Lower lobe of right lung (tissue), 2 donors: Measurements from ENCODE around the gene VAPA. TPM values are rescaled to one million over a fixed set of nuclear protein-coding genes. Genes with fewer than 3 reads are reported as not detected.
A peak's percentile ranks its signal among the peaks of the same experiment; 100 is the strongest.

Experiments used
- ATAC-seq, 2 donors: fragments of 200-7000 bp; cut with Tn5 transposase; one replicate each; pipeline ENCODE4 v1.9.1; 2020 to 2022; ENCODE audit warnings: mild to moderate bottlenecking in 2 of 2, moderate library complexity in 2 of 2
- DNase-seq: peaks from one replicate; pipeline ENCODE4 v3.0.0-alpha.2; 2020
- H3K27ac ChIP-seq: fragments of 200-600 bp; one replicate; pipeline ENCODE4 v1.8.0; 2022
- H3K27me3 ChIP-seq: fragments of 200-600 bp; one replicate; pipeline ENCODE4 v1.8.0; 2022; ENCODE audit warnings: low read depth
- H3K36me3 ChIP-seq: fragments of 200-600 bp; one replicate; pipeline ENCODE4 v1.8.0; 2022; ENCODE audit warnings: mild to moderate bottlenecking
- H3K4me1 ChIP-seq: fragments of 200-600 bp; one replicate; pipeline ENCODE4 v1.8.0; 2022
- H3K4me3 ChIP-seq: fragments of 200-600 bp; one replicate; pipeline ENCODE4 v1.8.0; 2022; ENCODE audit warnings: mild to moderate bottlenecking
- H3K9me3 ChIP-seq: fragments of 200-600 bp; one replicate; pipeline ENCODE4 v1.8.0; 2022
- intact Hi-C: fragments of 100-400 bp; cut with DNase I; formaldehyde crosslinking; loops from one replicate; pipeline ENCODE4 v1.11.0; 2022
- long read RNA-seq: library from polyadenylated mRNA; unstranded; transcript quantifications from one replicate; pipeline ENCODE4 v2.0.0, GENCODE V29; 2021
- total RNA-seq: library from RNA; stranded (reverse); fragmentation: NEBNext Ultra II Directional; extraction: Animal tissue kit (Norgen Biotek cat#: 25700); gene quantifications from one replicate; pipeline ENCODE4 v1.2.1, GENCODE V29; 2021
- TF ChIP-seq, protein P1 (sequence below): fragments of 200-600 bp; IDR thresholded peaks from one replicate; pipeline ENCODE4 v1.8.0; 2022; ENCODE audit warnings: antibody characterized with exemption, mild to moderate bottlenecking
- donor health status: DM: no; HTN: yes; CAD: no; lungs with severe emphysema.

The VAPA gene, protein sequence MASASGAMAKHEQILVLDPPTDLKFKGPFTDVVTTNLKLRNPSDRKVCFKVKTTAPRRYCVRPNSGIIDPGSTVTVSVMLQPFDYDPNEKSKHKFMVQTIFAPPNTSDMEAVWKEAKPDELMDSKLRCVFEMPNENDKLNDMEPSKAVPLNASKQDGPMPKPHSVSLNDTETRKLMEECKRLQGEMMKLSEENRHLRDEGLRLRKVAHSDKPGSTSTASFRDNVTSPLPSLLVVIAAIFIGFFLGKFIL
- total RNA-seq, result 235 TPM
- long read RNA-seq, full-length matches to known transcripts, result 388 of 416 reads
- long read RNA-seq, partial matches to known transcripts, result 3 of 416 reads
- long read RNA-seq, other reads (novel, unspliced or antisense), result 25 of 416 reads

DNA sequence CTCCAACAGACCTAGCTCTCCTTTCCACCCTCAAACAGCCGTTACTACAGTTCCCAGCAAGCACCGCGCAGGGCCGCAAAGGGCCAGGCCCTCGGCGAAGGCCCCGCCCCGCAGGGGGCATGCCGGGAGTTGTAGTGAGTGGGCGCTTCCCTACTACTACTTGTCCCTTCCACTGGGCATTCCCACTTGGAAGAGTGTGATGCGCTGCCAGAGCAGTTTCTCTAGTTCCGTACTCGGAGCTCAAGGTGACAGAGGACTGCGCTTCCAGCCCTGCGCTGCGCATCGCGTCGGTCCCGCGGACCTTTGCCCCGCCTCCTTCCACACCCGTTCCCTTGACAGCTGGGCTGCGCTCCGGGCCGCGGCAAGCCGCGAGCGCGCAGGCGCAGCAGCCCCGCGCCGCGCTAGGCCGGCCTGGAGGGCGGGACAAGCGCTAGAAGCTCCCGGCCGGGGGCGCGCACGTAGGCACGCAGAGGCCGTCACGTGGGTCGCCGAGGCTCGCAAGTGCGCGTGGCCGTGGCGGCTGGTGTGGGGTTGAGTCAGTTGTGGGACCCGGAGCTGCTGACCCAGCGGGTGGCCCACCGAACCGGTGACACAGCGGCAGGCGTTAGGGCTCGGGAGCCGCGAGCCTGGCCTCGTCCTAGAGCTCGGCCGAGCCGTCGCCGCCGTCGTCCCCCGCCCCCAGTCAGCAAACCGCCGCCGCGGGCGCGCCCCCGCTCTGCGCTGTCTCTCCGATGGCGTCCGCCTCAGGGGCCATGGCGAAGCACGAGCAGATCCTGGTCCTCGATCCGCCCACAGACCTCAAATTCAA lies at the start of gene VAPA:
Gene VAPA (plus strand): TSS at position 491 of the 808 bp plus-strand sequence. CDS start 241 bp downstream, at position 732.
- no peaks in the 10 kb centered on the region for H3K9me3 ChIP-seq
- ATAC-seq (peak; percentile 96 to 97), DNase-seq (peak; percentile 98)
- H3K27me3 ChIP-seq, result no peaks in the 10 kb centered on the region
- H3K27ac ChIP-seq, result peak within 1 kb of the TSS; percentile 98
- peak within 1 kb of the TSS; percentile 90 for H3K4me3 ChIP-seq
- TF ChIP-seq, protein P1, sequence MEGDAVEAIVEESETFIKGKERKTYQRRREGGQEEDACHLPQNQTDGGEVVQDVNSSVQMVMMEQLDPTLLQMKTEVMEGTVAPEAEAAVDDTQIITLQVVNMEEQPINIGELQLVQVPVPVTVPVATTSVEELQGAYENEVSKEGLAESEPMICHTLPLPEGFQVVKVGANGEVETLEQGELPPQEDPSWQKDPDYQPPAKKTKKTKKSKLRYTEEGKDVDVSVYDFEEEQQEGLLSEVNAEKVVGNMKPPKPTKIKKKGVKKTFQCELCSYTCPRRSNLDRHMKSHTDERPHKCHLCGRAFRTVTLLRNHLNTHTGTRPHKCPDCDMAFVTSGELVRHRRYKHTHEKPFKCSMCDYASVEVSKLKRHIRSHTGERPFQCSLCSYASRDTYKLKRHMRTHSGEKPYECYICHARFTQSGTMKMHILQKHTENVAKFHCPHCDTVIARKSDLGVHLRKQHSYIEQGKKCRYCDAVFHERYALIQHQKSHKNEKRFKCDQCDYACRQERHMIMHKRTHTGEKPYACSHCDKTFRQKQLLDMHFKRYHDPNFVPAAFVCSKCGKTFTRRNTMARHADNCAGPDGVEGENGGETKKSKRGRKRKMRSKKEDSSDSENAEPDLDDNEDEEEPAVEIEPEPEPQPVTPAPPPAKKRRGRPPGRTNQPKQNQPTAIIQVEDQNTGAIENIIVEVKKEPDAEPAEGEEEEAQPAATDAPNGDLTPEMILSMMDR, result no peak
- H3K4me1 ChIP-seq, result peaks cover 39% of the 10 kb centered on the region
- no peaks in the 10 kb centered on the region for H3K36me3 ChIP-seq
- intact Hi-C loops, result no loop called here

DNA sequence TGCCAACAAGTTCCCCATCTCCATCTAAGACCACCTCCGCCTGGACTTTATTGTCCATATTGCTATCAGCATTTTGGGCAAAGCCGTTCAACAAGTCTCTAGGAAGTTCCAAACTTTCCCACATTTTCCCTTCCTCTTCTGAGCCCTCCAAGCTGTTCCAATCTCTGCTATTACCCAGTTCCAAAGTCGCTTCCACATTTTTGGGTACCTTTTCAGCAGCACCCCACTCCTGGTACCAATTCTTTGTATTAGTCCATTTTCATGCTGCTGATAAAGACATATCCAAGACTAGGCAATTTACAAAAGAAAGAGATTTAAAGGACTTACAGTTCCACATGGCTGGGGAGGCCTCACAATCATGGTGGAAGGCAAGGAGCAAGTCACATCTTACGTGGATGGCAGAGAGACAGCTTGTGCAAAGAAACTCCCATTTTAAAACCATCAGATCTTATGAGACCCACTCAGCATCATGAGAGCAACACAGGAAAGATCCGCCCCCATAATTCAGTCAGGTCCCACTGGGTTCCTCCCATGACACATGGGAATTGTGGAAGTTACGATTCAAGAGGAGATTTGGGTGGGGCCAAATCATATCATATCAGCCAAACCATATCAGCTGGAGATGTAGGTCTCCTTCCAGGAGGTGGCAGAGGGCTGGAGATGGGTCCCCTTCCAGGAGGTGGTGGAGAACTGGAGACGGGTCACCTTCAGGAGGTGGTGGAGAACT lies 47.9 kb upstream of the VAPA start:
- H3K4me3 ChIP-seq, result no peak overlapping the region
- no peaks in the 10 kb centered on the region for H3K27me3 ChIP-seq
- ATAC-seq (peak in 1 of 2 donors; percentile 6), DNase-seq (no peak)
- intact Hi-C loops, result no loop called here
- peaks cover 20% of the 10 kb centered on the region for H3K4me1 ChIP-seq
- H3K9me3 ChIP-seq, result peaks cover 9% of the 10 kb centered on the region
- TF ChIP-seq, protein P1, result no peak
- H3K36me3 ChIP-seq, result no peaks in the 10 kb centered on the region
- H3K27ac ChIP-seq, result no peak overlapping the region

DNA sequence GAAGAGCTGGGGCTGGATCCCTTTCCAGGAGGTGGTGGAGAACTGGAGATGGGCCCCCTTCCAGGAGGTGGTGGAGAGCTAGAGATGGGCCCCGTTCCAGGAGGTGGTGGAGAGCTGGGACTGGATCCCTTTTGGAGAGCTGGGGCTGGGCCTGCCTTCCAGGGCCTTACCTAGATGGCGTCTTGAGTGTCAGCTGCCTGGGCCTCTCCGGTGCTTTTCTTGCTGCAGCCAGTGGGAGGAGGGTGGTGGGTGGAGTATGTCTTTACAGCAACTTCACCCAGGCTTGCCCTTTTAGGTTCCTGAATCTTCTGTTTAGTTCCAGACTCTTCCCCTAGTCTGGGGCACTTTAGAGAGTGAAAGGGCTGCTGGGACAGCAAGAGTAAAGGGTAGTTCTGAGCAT lies 47.2 kb upstream of the VAPA start:
- DNase-seq (peak; percentile 57), ATAC-seq (peak; percentile 52 to 69)
- TF ChIP-seq, protein P1, result no peak
- H3K4me1 ChIP-seq, result peaks cover 20% of the 10 kb centered on the region
- no peak overlapping the region for H3K4me3 ChIP-seq
- intact Hi-C loops, result no loop called here
- H3K9me3 ChIP-seq, result peaks cover 9% of the 10 kb centered on the region
- no peaks in the 10 kb centered on the region for H3K27me3 ChIP-seq
- no peak overlapping the region for H3K27ac ChIP-seq
- H3K36me3 ChIP-seq, result no peaks in the 10 kb centered on the region

DNA sequence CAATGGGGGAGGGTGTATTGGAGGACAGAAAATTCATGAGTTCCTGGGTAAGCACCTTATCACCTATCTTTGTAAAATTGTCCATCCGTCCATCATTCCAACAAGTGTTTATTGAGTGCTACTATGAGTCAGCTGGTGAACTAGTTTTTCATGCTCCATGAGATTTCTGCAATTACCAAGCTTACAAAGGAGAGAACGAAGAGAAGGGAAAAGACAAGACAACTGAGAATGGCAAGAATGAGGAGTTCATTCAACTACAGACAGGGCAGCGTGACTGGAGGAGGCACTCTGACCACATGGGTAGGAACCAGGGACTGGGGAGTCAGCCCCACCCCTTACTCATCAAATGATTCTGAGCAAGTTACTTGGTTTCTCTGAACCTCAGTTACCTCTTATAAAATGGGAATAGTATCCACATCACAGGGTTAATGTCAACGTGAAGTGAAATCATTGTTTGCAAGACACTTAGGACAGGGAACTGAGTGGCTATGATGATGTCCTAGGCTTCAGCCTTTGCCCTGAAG lies 46.7 kb upstream of the VAPA start:
- Histone ChIP-seq H3K27ac (no peak overlapping the region), H3K4me3 (no peak overlapping the region), H3K27me3 (no peaks in the 10 kb centered on the region), H3K9me3 (peaks cover 9% of the 10 kb centered on the region), H3K36me3 (no peaks in the 10 kb centered on the region), H3K4me1 (peaks cover 20% of the 10 kb centered on the region)
- ATAC-seq (peak; percentile 63 to 65), DNase-seq (no peak)
- TF ChIP-seq, protein P1, result no peak
- intact Hi-C loops, result no loop called here
